OCI-LY1 (cell line): ENCODE data around the gene ANKUB1.

ENCODE experiments used
- H2AFZ ChIP-seq: fragments of 200-600 bp; sonication (generic), shearing (Covaris generic); 2 replicates; pipeline ENCODE4 v1.6.0; 2014; ENCODE audit warnings: antibody characterized with exemption, mild to moderate bottlenecking, low read length
- H3F3A ChIP-seq: fragments of 200-600 bp; sonication (generic), shearing (Covaris generic); 2 replicates; pipeline ENCODE4 v1.6.0; 2014; ENCODE audit warnings: mild to moderate bottlenecking, antibody characterized with exemption, low read length, moderate library complexity; ENCODE audit not compliant: insufficient read depth
- H3K27ac ChIP-seq: fragments of 200-600 bp; sonication (generic); 2 replicates; pipeline ENCODE4 v1.5.1; 2014; ENCODE audit warnings: low read length, mixed run types, mild to moderate bottlenecking, low read depth; ENCODE audit not compliant: poor library complexity, severe bottlenecking
- H3K27me3 ChIP-seq: fragments of 200-600 bp; sonication (generic); 2 replicates; pipeline ENCODE4 v1.6.0; 2014; ENCODE audit warnings: antibody characterized with exemption, mild to moderate bottlenecking, low read length, moderate library complexity; ENCODE audit not compliant: insufficient read depth
- H3K36me3 ChIP-seq: fragments of 200-600 bp; sonication (generic); 2 replicates; pipeline ENCODE4 v1.6.1; 2014; ENCODE audit warnings: mild to moderate bottlenecking, antibody characterized with exemption, low read length, moderate library complexity, mixed read lengths; ENCODE audit not compliant: insufficient read depth
- H3K4me1 ChIP-seq: fragments of 200-600 bp; sonication (generic); 2 replicates; pipeline ENCODE4 v1.5.1; 2014; ENCODE audit warnings: mild to moderate bottlenecking, low read length, moderate library complexity; ENCODE audit not compliant: insufficient read depth, severe bottlenecking
- H3K4me2 ChIP-seq: fragments of 200-600 bp; sonication (generic), shearing (Covaris generic); 2 replicates; pipeline ENCODE4 v1.6.1; 2014; ENCODE audit warnings: low read length
- H3K4me3 ChIP-seq: fragments of 200-600 bp; sonication (generic); 2 replicates; pipeline ENCODE4 v1.5.1; 2014; ENCODE audit warnings: low read length, low read depth, mild to moderate bottlenecking, mixed read lengths; ENCODE audit not compliant: poor library complexity, severe bottlenecking
- H3K79me2 ChIP-seq: fragments of 200-600 bp; shearing (Covaris generic); 2 replicates; pipeline ENCODE4 v1.6.1; 2016; ENCODE audit warnings: mixed run types, low read length, mixed read lengths; ENCODE audit not compliant: insufficient read depth
- H3K9ac ChIP-seq: fragments of 200-600 bp; sonication (generic), shearing (Covaris generic); 2 replicates; pipeline ENCODE4 v1.6.1; 2014; ENCODE audit warnings: mild to moderate bottlenecking, low read length, mixed read lengths
- H3K9me2 ChIP-seq: fragments of 200-600 bp; sonication (generic), shearing (Covaris generic); 2 replicates; pipeline ENCODE4 v1.6.1; 2014; ENCODE audit warnings: low read depth, mild to moderate bottlenecking, low read length, mixed read lengths
- H3K9me3 ChIP-seq: fragments of 200-600 bp; shearing (Covaris generic); 2 replicates; pipeline ENCODE4 v1.6.1; 2014; ENCODE audit warnings: low read length, mixed read lengths
- H4K20me1 ChIP-seq: fragments of 200-600 bp; sonication (generic), shearing (Covaris generic); 2 replicates; pipeline ENCODE4 v1.6.0; 2016; ENCODE audit warnings: mild to moderate bottlenecking, low read length; ENCODE audit not compliant: insufficient read depth
- EZH2 ChIP-seq: fragments of 200-600 bp; sonication (generic), shearing (Covaris generic); IDR thresholded peaks from 2 replicates; pipeline ENCODE4 v1.8.0; 2017; ENCODE audit warnings: borderline replicate concordance, mixed run types, mild to moderate bottlenecking, antibody characterized with exemption, low read length, moderate library complexity, mixed read lengths
- TF ChIP-seq, protein P1 (sequence below): fragments of 200-600 bp; sonication (generic), shearing (Covaris generic); IDR thresholded peaks from 2 replicates; pipeline ENCODE4 v1.5.1; 2017; ENCODE audit warnings: mild to moderate bottlenecking, antibody characterized with exemption, low read length, moderate library complexity, mixed read lengths

Gene ANKUB1

DNA sequence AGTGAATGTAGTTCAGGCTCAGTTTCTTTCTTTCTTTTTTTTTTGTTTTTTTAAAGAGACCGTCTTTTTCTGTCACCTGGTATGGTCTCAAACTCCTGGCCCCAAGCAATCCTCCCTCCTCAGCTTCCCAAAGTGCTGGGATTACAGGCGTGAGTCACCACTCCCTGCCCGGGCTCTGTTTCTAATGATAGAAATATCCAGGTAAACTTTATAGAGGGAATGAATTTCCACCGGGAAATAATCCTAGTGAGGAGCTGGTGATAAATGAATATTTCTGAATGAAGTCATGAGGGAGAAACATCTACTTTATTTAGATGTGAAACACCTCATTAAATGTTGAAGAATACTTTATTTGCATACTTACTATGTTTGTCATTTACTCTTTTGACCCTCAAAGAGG, 27.8 kb upstream of the ANKUB1 start:
- TF ChIP-seq, protein P1, sequence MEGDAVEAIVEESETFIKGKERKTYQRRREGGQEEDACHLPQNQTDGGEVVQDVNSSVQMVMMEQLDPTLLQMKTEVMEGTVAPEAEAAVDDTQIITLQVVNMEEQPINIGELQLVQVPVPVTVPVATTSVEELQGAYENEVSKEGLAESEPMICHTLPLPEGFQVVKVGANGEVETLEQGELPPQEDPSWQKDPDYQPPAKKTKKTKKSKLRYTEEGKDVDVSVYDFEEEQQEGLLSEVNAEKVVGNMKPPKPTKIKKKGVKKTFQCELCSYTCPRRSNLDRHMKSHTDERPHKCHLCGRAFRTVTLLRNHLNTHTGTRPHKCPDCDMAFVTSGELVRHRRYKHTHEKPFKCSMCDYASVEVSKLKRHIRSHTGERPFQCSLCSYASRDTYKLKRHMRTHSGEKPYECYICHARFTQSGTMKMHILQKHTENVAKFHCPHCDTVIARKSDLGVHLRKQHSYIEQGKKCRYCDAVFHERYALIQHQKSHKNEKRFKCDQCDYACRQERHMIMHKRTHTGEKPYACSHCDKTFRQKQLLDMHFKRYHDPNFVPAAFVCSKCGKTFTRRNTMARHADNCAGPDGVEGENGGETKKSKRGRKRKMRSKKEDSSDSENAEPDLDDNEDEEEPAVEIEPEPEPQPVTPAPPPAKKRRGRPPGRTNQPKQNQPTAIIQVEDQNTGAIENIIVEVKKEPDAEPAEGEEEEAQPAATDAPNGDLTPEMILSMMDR, result no peak
- no peak for TF ChIP-seq EZH2
- H3K4me1 ChIP-seq, result peaks cover 7% of the 10 kb centered on the region
- no peak overlapping the region for H3K4me3 ChIP-seq
- no peaks in the 10 kb centered on the region for H4K20me1 ChIP-seq
- H3K9ac ChIP-seq, result no peak overlapping the region
- no peaks in the 10 kb centered on the region for H3K27me3 ChIP-seq
- no peak overlapping the region for H2AFZ ChIP-seq
- H3K27ac ChIP-seq, result no peak overlapping the region
- H3K9me3 ChIP-seq, result peaks cover 16% of the 10 kb centered on the region
- H3K4me2 ChIP-seq, result no peak overlapping the region
- H3K36me3 ChIP-seq, result peaks cover 19% of the 10 kb centered on the region
- H3K9me2 ChIP-seq, result no peaks in the 10 kb centered on the region
- H3F3A ChIP-seq, result no peaks in the 10 kb centered on the region
- peaks cover 92% of the 10 kb centered on the region for H3K79me2 ChIP-seq

DNA sequence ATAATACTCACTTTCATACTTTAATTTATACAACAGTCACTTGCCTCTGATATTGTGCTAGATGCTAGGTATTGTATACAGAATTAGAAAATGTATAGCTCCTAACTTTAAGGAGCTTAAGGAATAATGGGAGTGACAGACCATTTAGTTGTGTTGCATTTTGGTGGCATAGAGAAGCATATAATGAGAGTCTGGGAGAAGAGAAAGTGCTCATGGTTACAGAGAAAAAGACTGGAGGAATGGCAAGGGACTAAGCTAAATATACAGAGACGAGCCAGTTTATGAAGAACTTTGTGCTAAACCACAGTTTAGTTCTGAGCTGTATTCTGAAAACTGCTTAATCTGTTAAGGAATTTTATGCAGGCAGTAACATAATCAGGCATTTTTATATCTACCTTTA, 27.1 kb upstream of the ANKUB1 start:
- no peak overlapping the region for H3K4me2 ChIP-seq
- no peak for TF ChIP-seq EZH2
- TF ChIP-seq, protein P1, result no peak

DNA sequence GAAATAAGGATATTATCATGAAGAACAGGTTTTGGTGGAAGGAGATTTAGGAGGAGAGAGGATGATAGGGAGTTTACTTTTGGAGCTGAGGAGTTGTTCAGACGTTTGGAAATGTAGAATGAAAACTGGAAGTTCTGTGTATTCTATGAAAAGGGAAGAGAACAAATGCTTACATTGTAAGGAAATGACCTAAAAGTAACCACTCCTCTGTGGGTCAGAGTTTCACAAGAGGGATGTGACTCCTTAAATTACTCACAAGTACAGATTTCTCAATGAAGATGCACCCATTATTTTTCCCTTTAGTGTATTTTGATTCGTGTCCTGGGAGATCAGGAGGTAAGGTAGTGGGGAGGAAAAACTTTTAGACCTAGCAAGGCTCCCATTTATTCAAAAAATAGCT, 24.6 kb upstream of the ANKUB1 start:
- H3K4me2 ChIP-seq, result no peak overlapping the region
- no peaks in the 10 kb centered on the region for H3F3A ChIP-seq
- H3K9me3 ChIP-seq, result peaks cover 9% of the 10 kb centered on the region
- TF ChIP-seq, protein P1, result no peak
- TF ChIP-seq EZH2, result no peak
- no peaks in the 10 kb centered on the region for H3K27me3 ChIP-seq
- H4K20me1 ChIP-seq, result no peaks in the 10 kb centered on the region
- no peak overlapping the region for H2AFZ ChIP-seq
- no peaks in the 10 kb centered on the region for H3K9me2 ChIP-seq
- no peak overlapping the region for H3K9ac ChIP-seq
- peaks cover 84% of the 10 kb centered on the region for H3K79me2 ChIP-seq
- H3K4me1 ChIP-seq, result peaks cover 28% of the 10 kb centered on the region
- no peak overlapping the region for H3K4me3 ChIP-seq
- H3K27ac ChIP-seq, result no peak overlapping the region
- peaks cover 12% of the 10 kb centered on the region; the same call in 1 of the 2 replicates for H3K36me3 ChIP-seq

More for the DNA sequence above, 27.1 kb upstream of the ANKUB1 start:
- no peak overlapping the region for H3K27ac ChIP-seq
- no peaks in the 10 kb centered on the region for H4K20me1 ChIP-seq
- no peak overlapping the region for H2AFZ ChIP-seq
- no peak overlapping the region for H3K9ac ChIP-seq
- peaks cover 98% of the 10 kb centered on the region for H3K79me2 ChIP-seq
- no peaks in the 10 kb centered on the region for H3F3A ChIP-seq
- no peaks in the 10 kb centered on the region for H3K27me3 ChIP-seq
- no peak overlapping the region for H3K4me3 ChIP-seq
- peaks cover 15% of the 10 kb centered on the region for H3K4me1 ChIP-seq
- H3K9me2 ChIP-seq, result no peaks in the 10 kb centered on the region
- H3K9me3 ChIP-seq, result peaks cover 16% of the 10 kb centered on the region
- H3K36me3 ChIP-seq, result peaks cover 19% of the 10 kb centered on the region
